ENCODE results near the gene TMCC2.

DNA sequence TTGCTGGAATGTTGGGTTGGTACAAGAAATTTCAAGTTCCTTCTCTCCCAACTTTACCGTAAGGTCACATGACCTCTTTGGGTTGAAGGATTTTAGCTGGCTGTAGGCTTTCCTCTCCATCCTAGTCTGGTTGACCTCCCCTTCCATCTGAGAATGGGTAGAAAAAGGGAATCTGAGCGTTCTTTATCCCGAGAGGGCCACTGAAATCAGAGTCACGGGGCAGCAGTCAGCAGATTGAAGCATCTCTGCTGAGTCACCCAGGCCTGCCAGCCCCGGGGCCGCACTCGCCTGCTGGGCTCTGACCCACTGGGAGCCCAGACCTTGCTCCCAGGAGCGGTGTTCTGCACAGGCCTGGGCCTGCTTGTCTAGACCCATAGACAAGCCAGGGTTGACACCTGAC lies 31.0 kb downstream of the TMCC2 start:
- TF ChIP-seq SNAI2 (CRISPR knock-in tag; IDR thresholded peaks at IDR 0.05) (no peak), TCF4 (CRISPR knock-in tag; IDR thresholded peaks at IDR 0.05; ENCODE audit: borderline replicate concordance) (no peak), CSDC2 (CRISPR knock-in tag; IDR thresholded peaks at IDR 0.05) (no peak), ZNF565 (CRISPR knock-in tag; conservative IDR thresholded peaks at IDR 0.05; ENCODE audit: low read depth) (no peak), ARNTL (CRISPR knock-in tag; IDR thresholded peaks at IDR 0.05; ENCODE audit: borderline replicate concordance, low read depth) (no peak), BACH2 (CRISPR knock-in tag; IDR thresholded peaks at IDR 0.05; ENCODE audit: borderline replicate concordance) (no peak), ZNF70 (CRISPR knock-in tag; IDR thresholded peaks at IDR 0.05) (no peak), ZFP30 (CRISPR knock-in tag; IDR thresholded peaks at IDR 0.05) (no peak), ZFP3 (CRISPR knock-in tag; IDR thresholded peaks at IDR 0.05) (no peak)
- TF ChIP-seq, protein P1, sequence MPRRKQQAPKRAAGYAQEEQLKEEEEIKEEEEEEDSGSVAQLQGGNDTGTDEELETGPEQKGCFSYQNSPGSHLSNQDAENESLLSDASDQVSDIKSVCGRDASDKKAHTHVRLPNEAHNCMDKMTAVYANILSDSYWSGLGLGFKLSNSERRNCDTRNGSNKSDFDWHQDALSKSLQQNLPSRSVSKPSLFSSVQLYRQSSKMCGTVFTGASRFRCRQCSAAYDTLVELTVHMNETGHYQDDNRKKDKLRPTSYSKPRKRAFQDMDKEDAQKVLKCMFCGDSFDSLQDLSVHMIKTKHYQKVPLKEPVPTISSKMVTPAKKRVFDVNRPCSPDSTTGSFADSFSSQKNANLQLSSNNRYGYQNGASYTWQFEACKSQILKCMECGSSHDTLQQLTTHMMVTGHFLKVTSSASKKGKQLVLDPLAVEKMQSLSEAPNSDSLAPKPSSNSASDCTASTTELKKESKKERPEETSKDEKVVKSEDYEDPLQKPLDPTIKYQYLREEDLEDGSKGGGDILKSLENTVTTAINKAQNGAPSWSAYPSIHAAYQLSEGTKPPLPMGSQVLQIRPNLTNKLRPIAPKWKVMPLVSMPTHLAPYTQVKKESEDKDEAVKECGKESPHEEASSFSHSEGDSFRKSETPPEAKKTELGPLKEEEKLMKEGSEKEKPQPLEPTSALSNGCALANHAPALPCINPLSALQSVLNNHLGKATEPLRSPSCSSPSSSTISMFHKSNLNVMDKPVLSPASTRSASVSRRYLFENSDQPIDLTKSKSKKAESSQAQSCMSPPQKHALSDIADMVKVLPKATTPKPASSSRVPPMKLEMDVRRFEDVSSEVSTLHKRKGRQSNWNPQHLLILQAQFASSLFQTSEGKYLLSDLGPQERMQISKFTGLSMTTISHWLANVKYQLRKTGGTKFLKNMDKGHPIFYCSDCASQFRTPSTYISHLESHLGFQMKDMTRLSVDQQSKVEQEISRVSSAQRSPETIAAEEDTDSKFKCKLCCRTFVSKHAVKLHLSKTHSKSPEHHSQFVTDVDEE (CRISPR knock-in tag; IDR thresholded peaks at IDR 0.05) = no peak
- TF ChIP-seq, protein P2, sequence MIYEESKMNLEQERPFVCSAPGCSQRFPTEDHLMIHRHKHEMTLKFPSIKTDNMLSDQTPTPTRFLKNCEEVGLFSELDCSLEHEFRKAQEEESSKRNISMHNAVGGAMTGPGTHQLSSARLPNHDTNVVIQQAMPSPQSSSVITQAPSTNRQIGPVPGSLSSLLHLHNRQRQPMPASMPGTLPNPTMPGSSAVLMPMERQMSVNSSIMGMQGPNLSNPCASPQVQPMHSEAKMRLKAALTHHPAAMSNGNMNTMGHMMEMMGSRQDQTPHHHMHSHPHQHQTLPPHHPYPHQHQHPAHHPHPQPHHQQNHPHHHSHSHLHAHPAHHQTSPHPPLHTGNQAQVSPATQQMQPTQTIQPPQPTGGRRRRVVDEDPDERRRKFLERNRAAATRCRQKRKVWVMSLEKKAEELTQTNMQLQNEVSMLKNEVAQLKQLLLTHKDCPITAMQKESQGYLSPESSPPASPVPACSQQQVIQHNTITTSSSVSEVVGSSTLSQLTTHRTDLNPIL (CRISPR knock-in tag; IDR thresholded peaks at IDR 0.05; ENCODE audit: low read depth) = no peak
- TF ChIP-seq, protein P3, sequence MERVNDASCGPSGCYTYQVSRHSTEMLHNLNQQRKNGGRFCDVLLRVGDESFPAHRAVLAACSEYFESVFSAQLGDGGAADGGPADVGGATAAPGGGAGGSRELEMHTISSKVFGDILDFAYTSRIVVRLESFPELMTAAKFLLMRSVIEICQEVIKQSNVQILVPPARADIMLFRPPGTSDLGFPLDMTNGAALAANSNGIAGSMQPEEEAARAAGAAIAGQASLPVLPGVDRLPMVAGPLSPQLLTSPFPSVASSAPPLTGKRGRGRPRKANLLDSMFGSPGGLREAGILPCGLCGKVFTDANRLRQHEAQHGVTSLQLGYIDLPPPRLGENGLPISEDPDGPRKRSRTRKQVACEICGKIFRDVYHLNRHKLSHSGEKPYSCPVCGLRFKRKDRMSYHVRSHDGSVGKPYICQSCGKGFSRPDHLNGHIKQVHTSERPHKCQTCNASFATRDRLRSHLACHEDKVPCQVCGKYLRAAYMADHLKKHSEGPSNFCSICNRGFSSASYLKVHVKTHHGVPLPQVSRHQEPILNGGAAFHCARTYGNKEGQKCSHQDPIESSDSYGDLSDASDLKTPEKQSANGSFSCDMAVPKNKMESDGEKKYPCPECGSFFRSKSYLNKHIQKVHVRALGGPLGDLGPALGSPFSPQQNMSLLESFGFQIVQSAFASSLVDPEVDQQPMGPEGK (CRISPR knock-in tag; IDR thresholded peaks at IDR 0.05; ENCODE audit: borderline replicate concordance) = no peak
- TF ChIP-seq, protein P4, sequence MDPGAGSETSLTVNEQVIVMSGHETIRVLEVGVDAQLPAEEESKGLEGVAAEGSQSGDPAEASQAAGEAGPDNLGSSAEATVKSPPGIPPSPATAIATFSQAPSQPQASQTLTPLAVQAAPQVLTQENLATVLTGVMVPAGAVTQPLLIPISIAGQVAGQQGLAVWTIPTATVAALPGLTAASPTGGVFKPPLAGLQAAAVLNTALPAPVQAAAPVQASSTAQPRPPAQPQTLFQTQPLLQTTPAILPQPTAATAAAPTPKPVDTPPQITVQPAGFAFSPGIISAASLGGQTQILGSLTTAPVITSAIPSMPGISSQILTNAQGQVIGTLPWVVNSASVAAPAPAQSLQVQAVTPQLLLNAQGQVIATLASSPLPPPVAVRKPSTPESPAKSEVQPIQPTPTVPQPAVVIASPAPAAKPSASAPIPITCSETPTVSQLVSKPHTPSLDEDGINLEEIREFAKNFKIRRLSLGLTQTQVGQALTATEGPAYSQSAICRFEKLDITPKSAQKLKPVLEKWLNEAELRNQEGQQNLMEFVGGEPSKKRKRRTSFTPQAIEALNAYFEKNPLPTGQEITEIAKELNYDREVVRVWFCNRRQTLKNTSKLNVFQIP (CRISPR knock-in tag; IDR thresholded peaks at IDR 0.05; ENCODE audit: borderline replicate concordance, low read depth) = no peak
